ENCODE results near the gene CABS1.

GRCh38 chr4:70303090-70303489, 31.7 kb upstream of the CABS1 start:
- TF ChIP-seq CTCF (IDR thresholded peaks at IDR 0.05) (no peak), POLR2A (IDR thresholded peaks at IDR 0.05) (no peak)
